H9 (cell line): ENCODE data around the gene LDLRAD4. TPM values are rescaled to one million over a fixed set of nuclear protein-coding genes. Genes with fewer than 3 reads are reported as not detected.

Source experiments
- DNase-seq: peaks from one replicate; pipeline ENCODE4 v3.0.0-alpha.2; 2017
- H2AFZ ChIP-seq: one replicate; pipeline ENCODE4 v1.6.1; 2013; ENCODE audit warnings: mild to moderate bottlenecking, low read length, control low read depth, moderate library complexity
- H2AK5ac ChIP-seq: 2 replicates; pipeline ENCODE4 v1.6.1; 2013; ENCODE audit warnings: low read length, control low read depth, mixed read lengths; ENCODE audit not compliant: insufficient read length
- H2BK120ac ChIP-seq: one replicate; pipeline ENCODE4 v1.6.1; 2013; ENCODE audit warnings: low read depth, mild to moderate bottlenecking, low read length, control low read depth, inconsistent platforms; ENCODE audit not compliant: poor library complexity, severe bottlenecking
- H2BK12ac ChIP-seq: 2 replicates; pipeline ENCODE4 v1.6.1; 2013; ENCODE audit warnings: low read length, control low read depth, mixed read lengths, low read depth; ENCODE audit not compliant: insufficient read length
- H2BK15ac ChIP-seq: 2 replicates; pipeline ENCODE4 v1.6.1; 2013; ENCODE audit warnings: low read depth, low read length, control low read depth
- H2BK20ac ChIP-seq: one replicate; pipeline ENCODE4 v1.6.1; 2013; ENCODE audit warnings: low read depth, mild to moderate bottlenecking, low read length, control low read depth, inconsistent platforms; ENCODE audit not compliant: poor library complexity, severe bottlenecking
- H2BK5ac ChIP-seq: 2 replicates; pipeline ENCODE4 v1.6.1; 2013; ENCODE audit warnings: low read length, control low read depth, mixed read lengths; ENCODE audit not compliant: insufficient read length
- H3K14ac ChIP-seq: 2 replicates; pipeline ENCODE4 v1.6.1; 2013; ENCODE audit warnings: low read length, control low read depth; ENCODE audit not compliant: insufficient read depth
- H3K18ac ChIP-seq: 2 replicates; pipeline ENCODE4 v1.6.1; 2013; ENCODE audit warnings: low read depth, mild to moderate bottlenecking, mixed read lengths, low read length, control low read depth; ENCODE audit not compliant: insufficient read length
- H3K23ac ChIP-seq: 2 replicates; pipeline ENCODE4 v1.6.1; 2013; ENCODE audit warnings: low read length, control low read depth, mixed read lengths, low read depth; ENCODE audit not compliant: insufficient read length
- H3K23me2 ChIP-seq: 2 replicates; pipeline ENCODE4 v1.6.1; 2013; ENCODE audit warnings: low read depth, mild to moderate bottlenecking, mixed read lengths, low read length, control low read depth; ENCODE audit not compliant: insufficient read length, poor library complexity, severe bottlenecking
- H3K27ac ChIP-seq: 2 replicates; pipeline ENCODE4 v1.5.1; 2013; ENCODE audit warnings: low read length, control low read depth, mixed read lengths, low read depth; ENCODE audit not compliant: insufficient read length
- H3K27me3 ChIP-seq: 2 replicates; pipeline ENCODE4 v1.6.1; 2013; ENCODE audit warnings: low read length, control low read depth, inconsistent platforms; ENCODE audit not compliant: insufficient read depth
- H3K4ac ChIP-seq: 2 replicates; pipeline ENCODE4 v1.6.1; 2013; ENCODE audit warnings: low read depth, mild to moderate bottlenecking, control low read depth, inconsistent platforms, low read length, moderate library complexity
- H3K4me1 ChIP-seq: 2 replicates; pipeline ENCODE4 v1.6.1; 2013; ENCODE audit warnings: low read length, control low read depth, inconsistent platforms; ENCODE audit not compliant: insufficient read depth
- H3K4me2 ChIP-seq: 2 replicates; pipeline ENCODE4 v1.6.1; 2013; ENCODE audit warnings: low read length, control low read depth, mixed read lengths; ENCODE audit not compliant: insufficient read length, insufficient read depth
- H3K56ac ChIP-seq: 2 replicates; pipeline ENCODE4 v1.6.1; 2013; ENCODE audit warnings: low read depth, mild to moderate bottlenecking, mixed read lengths, low read length, control low read depth; ENCODE audit not compliant: insufficient read length
- H3K79me1 ChIP-seq: 2 replicates; pipeline ENCODE4 v1.6.1; 2013; ENCODE audit warnings: low read depth, mild to moderate bottlenecking, moderate library complexity, low read length, control low read depth, inconsistent platforms; ENCODE audit not compliant: insufficient read depth, poor library complexity, severe bottlenecking
- H3K79me2 ChIP-seq: 2 replicates; pipeline ENCODE4 v1.6.1; 2013; ENCODE audit warnings: low read length, control low read depth, inconsistent platforms; ENCODE audit not compliant: insufficient read depth
- H3K9ac ChIP-seq: 2 replicates; pipeline ENCODE4 v1.6.1; 2013; ENCODE audit warnings: low read length, control low read depth, mixed read lengths; ENCODE audit not compliant: insufficient read length; ENCODE audit errors: extremely low read depth
- H3K9me3 ChIP-seq: one replicate; pipeline ENCODE4 v1.6.1; 2013; ENCODE audit warnings: low read depth, low read length, inconsistent platforms; ENCODE audit not compliant: control insufficient read depth
- H3T11ph ChIP-seq: one replicate; pipeline ENCODE4 v1.6.1; 2013; ENCODE audit warnings: mild to moderate bottlenecking, low read length, control low read depth, inconsistent platforms
- H4K20me1 ChIP-seq: one replicate; pipeline ENCODE4 v1.6.1; 2013; ENCODE audit not compliant: control insufficient read depth, insufficient read length, insufficient read depth
- H4K5ac ChIP-seq: 2 replicates; pipeline ENCODE4 v1.6.1; 2013; ENCODE audit warnings: low read depth, mild to moderate bottlenecking, mixed read lengths, low read length, control low read depth; ENCODE audit not compliant: insufficient read length
- H4K8ac ChIP-seq: replicated peaks from 2 replicates; pipeline ENCODE4 v1.6.1; 2013; ENCODE audit warnings: low read length, control low read depth, mixed read lengths, low read depth; ENCODE audit not compliant: insufficient read length
- H4K91ac ChIP-seq: 2 replicates; pipeline ENCODE4 v1.6.1; 2013; ENCODE audit warnings: low read depth, mild to moderate bottlenecking, moderate library complexity, mixed read lengths, low read length, control low read depth; ENCODE audit not compliant: insufficient read length
- H3K27ac Mint-ChIP-seq, 3 experiments: 2 replicates in 2 of 3; 3 replicates in 1 of 3; pipeline ENCODE4 v1.8.0; 2020 to 2021; ENCODE audit warnings: mixed read lengths in 3 of 3, mild to moderate bottlenecking in 1 of 3, moderate library complexity in 1 of 3
- H3K27me3 Mint-ChIP-seq: 2 replicates; pipeline ENCODE4 v1.8.0; 2021; ENCODE audit warnings: low read depth, mild to moderate bottlenecking, moderate library complexity, mixed read lengths
- H3K36me3 Mint-ChIP-seq, 3 experiments: 2 replicates in 2 of 3; 3 replicates in 1 of 3; pipeline ENCODE4 v1.8.0; 2020 to 2021; ENCODE audit warnings: low read depth in 3 of 3, mixed read lengths in 3 of 3; ENCODE audit not compliant: insufficient read depth in 1 of 3
- H3K4me1 Mint-ChIP-seq, 2 experiments: 2 replicates each; pipeline ENCODE4 v1.8.0; 2020; ENCODE audit warnings: mixed read lengths in 2 of 2
- H3K4me3 Mint-ChIP-seq, 2 experiments: 2 replicates in 1 of 2; 3 replicates in 1 of 2; pipeline ENCODE4 v1.8.0; 2020 to 2021; ENCODE audit warnings: mild to moderate bottlenecking in 2 of 2, mixed read lengths in 2 of 2, moderate library complexity in 1 of 2
- H3K9me3 Mint-ChIP-seq, 2 experiments: 2 replicates in 1 of 2; 3 replicates in 1 of 2; pipeline ENCODE4 v1.8.0; 2020; ENCODE audit warnings: mild to moderate bottlenecking in 2 of 2, mixed read lengths in 2 of 2, moderate library complexity in 1 of 2
- CTCF ChIP-seq: fragments of 200-600 bp; sonication (generic); conservative IDR thresholded peaks from 3 replicates; pipeline ENCODE4 v1.8.0; 2021; ENCODE audit warnings: antibody characterized with exemption, mild to moderate bottlenecking
- WGBS: extraction: QIAGEN DNeasy Blood & Tissue Kit; methylation state at CpG from one replicate; pipeline ENCODE4 v1.1.7; 2013; ENCODE audit warnings: missing lambda C conversion rate, low lambda C conversion rate, mixed read lengths; ENCODE audit not compliant: insufficient read length; ENCODE audit errors: extremely low coverage; 5-methylcytosine and 5-hydroxymethylcytosine counted together
- total RNA-seq: library from RNA; stranded (reverse); gene quantifications from 2 replicates; pipeline ENCODE4 v1.2.1, GENCODE V29; 2021

Gene LDLRAD4
- total RNA-seq, 1 experiment from 2014 or later = 3.9 TPM

- H3K4me3 Mint-ChIP-seq = no peak overlapping the region
Measured at GRCh38 chr18:13389491-13390131, 171.1 kb downstream of the LDLRAD4 start.

More at GRCh38 chr18:13389491-13390131, 171.1 kb downstream of the LDLRAD4 start:
- no peak overlapping the region for H2BK5ac ChIP-seq
- no CpG with 5 or more reads among the region's 6 CpGs for WGBS
- no peak overlapping the region for H3K9ac ChIP-seq
- no peak for DNase-seq
- no peak overlapping the region for H4K8ac ChIP-seq
- H2AK5ac ChIP-seq = no peak overlapping the region
- Mint-ChIP-seq H3K27ac (no peak overlapping the region; a peak in 1 of 7 replicates), H3K4me1 (peaks cover 6 to 11% of the 10 kb centered on the region in 2 experiments), H3K9me3 (no peaks in the 10 kb centered on the region), H3K27me3 (no peaks in the 10 kb centered on the region), H3K36me3 (no peaks in the 10 kb centered on the region)
- no peaks in the 10 kb centered on the region for H3K27me3 ChIP-seq
- H4K20me1 ChIP-seq = no peaks in the 10 kb centered on the region
- H2BK20ac ChIP-seq = no peak overlapping the region
- no peaks in the 10 kb centered on the region for H3K79me1 ChIP-seq
- TF ChIP-seq CTCF = no peak
- H2BK12ac ChIP-seq = no peak overlapping the region
- no peaks in the 10 kb centered on the region for H3K4me1 ChIP-seq
- H4K91ac ChIP-seq = no peak overlapping the region
- H3K23ac ChIP-seq = no peak overlapping the region
- H4K5ac ChIP-seq = no peak overlapping the region
- H3K27ac ChIP-seq = no peak overlapping the region
- H3K23me2 ChIP-seq = no peaks in the 10 kb centered on the region
- H3K56ac ChIP-seq = no peak overlapping the region
- no peak overlapping the region for H2BK15ac ChIP-seq
- H3K9me3 ChIP-seq = no peaks in the 10 kb centered on the region
- no peak overlapping the region for H3K18ac ChIP-seq
- H3T11ph ChIP-seq = no peak overlapping the region
- no peaks in the 10 kb centered on the region for H3K79me2 ChIP-seq
- H2AFZ ChIP-seq = no peak overlapping the region
- H3K4ac ChIP-seq = no peak overlapping the region
- H3K4me2 ChIP-seq = no peak overlapping the region
- no peak overlapping the region for H2BK120ac ChIP-seq
- H3K14ac ChIP-seq = no peak overlapping the region
